Measurements from ENCODE around the gene TMEM171.

Gene TMEM171

GRCh38 chr5:73111536-73111935, 8.8 kb upstream of the TMEM171 start:
- Histone ChIP-seq H3K4me3 (ENCODE audit: low read length) (no peak overlapping the region), H3K27me3 (ENCODE audit: insufficient read depth, low read length) (peaks cover 17% of the 10 kb centered on the region), H3K36me3 (ENCODE audit: insufficient read depth, low read length) (no peaks in the 10 kb centered on the region), H3K9me3 (ENCODE audit: low read length) (no peaks in the 10 kb centered on the region), H2AFZ (ENCODE audit: low read depth, low read length) (no peak overlapping the region), H3K4me1 (ENCODE audit: insufficient read depth, low read length) (no peaks in the 10 kb centered on the region)

- Histone ChIP-seq H3K36me3 (ENCODE audit: insufficient read depth, low read length) (no peaks in the 10 kb centered on the region), H3K27me3 (ENCODE audit: insufficient read depth, low read length) (peaks cover 23% of the 10 kb centered on the region)
Measured at GRCh38 chr5:73112359-73112758, 8.0 kb upstream of the TMEM171 start.

GRCh38 chr5:73114044-73114688, 6.2 kb upstream of the TMEM171 start:
- H3K9me3 ChIP-seq (ENCODE audit: low read length) = no peaks in the 10 kb centered on the region
- no peaks in the 10 kb centered on the region for H3K36me3 ChIP-seq (ENCODE audit: insufficient read depth, low read length)
- H3K4me3 ChIP-seq (ENCODE audit: low read length) = no peak overlapping the region
- no peak overlapping the region for H2AFZ ChIP-seq (ENCODE audit: low read depth, low read length)
- peaks cover 38% of the 10 kb centered on the region for H3K27me3 ChIP-seq (ENCODE audit: insufficient read depth, low read length)
- H3K4me1 ChIP-seq (ENCODE audit: insufficient read depth, low read length) = no peaks in the 10 kb centered on the region

More at GRCh38 chr5:73112359-73112758, 8.0 kb upstream of the TMEM171 start:
- Histone ChIP-seq H2AFZ (ENCODE audit: low read depth, low read length) (no peak overlapping the region), H3K9me3 (ENCODE audit: low read length) (no peaks in the 10 kb centered on the region), H3K4me1 (ENCODE audit: insufficient read depth, low read length) (no peaks in the 10 kb centered on the region), H3K4me3 (ENCODE audit: low read length) (no peak overlapping the region)

GRCh38 chr5:73115399-73116051, 4.8 kb upstream of the TMEM171 start:
- Histone ChIP-seq H3K4me1 (ENCODE audit: insufficient read depth, low read length) (no peaks in the 10 kb centered on the region), H3K9me3 (ENCODE audit: low read length) (no peaks in the 10 kb centered on the region), H3K27me3 (ENCODE audit: insufficient read depth, low read length) (peaks cover 52% of the 10 kb centered on the region), H3K36me3 (ENCODE audit: insufficient read depth, low read length) (no peaks in the 10 kb centered on the region), H3K4me3 (ENCODE audit: low read length) (no peak overlapping the region), H2AFZ (ENCODE audit: low read depth, low read length) (no peak overlapping the region)

- peaks cover 5% of the 10 kb centered on the region for H3K4me1 ChIP-seq (ENCODE audit: insufficient read depth, low read length)
- H3K36me3 ChIP-seq (ENCODE audit: insufficient read depth, low read length) = no peaks in the 10 kb centered on the region
- H3K9me3 ChIP-seq (ENCODE audit: low read length) = no peaks in the 10 kb centered on the region
- H3K4me3 ChIP-seq (ENCODE audit: low read length) = no peak overlapping the region
- H3K27me3 ChIP-seq (ENCODE audit: insufficient read depth, low read length) = peaks cover 62% of the 10 kb centered on the region
- H2AFZ ChIP-seq (ENCODE audit: low read depth, low read length) = no peak overlapping the region
Measured at GRCh38 chr5:73116506-73116905, 3.9 kb upstream of the TMEM171 start.

GRCh38 chr5:73117088-73117740, 3.2 kb upstream of the TMEM171 start:
- Histone ChIP-seq H3K27me3 (ENCODE audit: insufficient read depth, low read length) (peaks cover 68% of the 10 kb centered on the region), H3K9me3 (ENCODE audit: low read length) (no peaks in the 10 kb centered on the region), H3K36me3 (ENCODE audit: insufficient read depth, low read length) (no peaks in the 10 kb centered on the region), H2AFZ (ENCODE audit: low read depth, low read length) (no peak overlapping the region), H3K4me1 (ENCODE audit: insufficient read depth, low read length) (peaks cover 5% of the 10 kb centered on the region), H3K4me3 (ENCODE audit: low read length) (no peak overlapping the region)

- Histone ChIP-seq H3K9me3 (ENCODE audit: low read length) (no peaks in the 10 kb centered on the region), H3K4me3 (ENCODE audit: low read length) (no peak overlapping the region), H3K27me3 (ENCODE audit: insufficient read depth, low read length) (peaks cover 78% of the 10 kb centered on the region), H2AFZ (ENCODE audit: low read depth, low read length) (no peak overlapping the region), H3K36me3 (ENCODE audit: insufficient read depth, low read length) (no peaks in the 10 kb centered on the region), H3K4me1 (ENCODE audit: insufficient read depth, low read length) (peaks cover 5% of the 10 kb centered on the region)
Measured at GRCh38 chr5:73118391-73118973, 1.9 kb upstream of the TMEM171 start.

- no peaks in the 10 kb centered on the region for H3K9me3 ChIP-seq (ENCODE audit: low read length)
- H2AFZ ChIP-seq (ENCODE audit: low read depth, low read length) = no peak overlapping the region
- H3K27me3 ChIP-seq (ENCODE audit: insufficient read depth, low read length) = peaks cover 88% of the 10 kb centered on the region
- peaks cover 5% of the 10 kb centered on the region for H3K4me1 ChIP-seq (ENCODE audit: insufficient read depth, low read length)
- no peak overlapping the region for H3K4me3 ChIP-seq (ENCODE audit: low read length)
- no peaks in the 10 kb centered on the region for H3K36me3 ChIP-seq (ENCODE audit: insufficient read depth, low read length)
Measured at GRCh38 chr5:73119451-73120157, 771 bp upstream of the TMEM171 start.

- Histone ChIP-seq H3K4me3 (ENCODE audit: low read length) (no peak overlapping the region), H3K27me3 (ENCODE audit: insufficient read depth, low read length) (peaks cover 76% of the 10 kb centered on the region), H3K9me3 (ENCODE audit: low read length) (no peaks in the 10 kb centered on the region), H2AFZ (ENCODE audit: low read depth, low read length) (no peak overlapping the region), H3K4me1 (ENCODE audit: insufficient read depth, low read length) (peaks cover 5% of the 10 kb centered on the region), H3K36me3 (ENCODE audit: insufficient read depth, low read length) (no peaks in the 10 kb centered on the region)
Measured at GRCh38 chr5:73121119-73121463, 716 bp downstream of the TMEM171 start.

GRCh38 chr5:73122875-73123810, 2.8 kb downstream of the TMEM171 start:
- Histone ChIP-seq H3K9me3 (ENCODE audit: low read length) (no peaks in the 10 kb centered on the region), H3K4me3 (ENCODE audit: low read length) (no peak overlapping the region), H2AFZ (ENCODE audit: low read depth, low read length) (no peak overlapping the region), H3K36me3 (ENCODE audit: insufficient read depth, low read length) (no peaks in the 10 kb centered on the region), H3K27me3 (ENCODE audit: insufficient read depth, low read length) (peaks cover 63% of the 10 kb centered on the region), H3K4me1 (ENCODE audit: insufficient read depth, low read length) (peaks cover 5% of the 10 kb centered on the region)

GRCh38 chr5:73125289-73125688, 4.9 kb downstream of the TMEM171 start:
- no peaks in the 10 kb centered on the region for H3K36me3 ChIP-seq (ENCODE audit: insufficient read depth, low read length)
- peaks cover 5% of the 10 kb centered on the region for H3K4me1 ChIP-seq (ENCODE audit: insufficient read depth, low read length)
- no peak overlapping the region for H2AFZ ChIP-seq (ENCODE audit: low read depth, low read length)
- H3K4me3 ChIP-seq (ENCODE audit: low read length) = no peak overlapping the region
- H3K9me3 ChIP-seq (ENCODE audit: low read length) = no peaks in the 10 kb centered on the region
- peaks cover 47% of the 10 kb centered on the region for H3K27me3 ChIP-seq (ENCODE audit: insufficient read depth, low read length)

GRCh38 chr5:73126381-73126780, 6.0 kb downstream of the TMEM171 start:
- Histone ChIP-seq H3K27me3 (ENCODE audit: insufficient read depth, low read length) (peaks cover 43% of the 10 kb centered on the region), H3K9me3 (ENCODE audit: low read length) (no peaks in the 10 kb centered on the region), H3K4me3 (ENCODE audit: low read length) (no peak overlapping the region), H3K4me1 (ENCODE audit: insufficient read depth, low read length) (no peaks in the 10 kb centered on the region), H2AFZ (ENCODE audit: low read depth, low read length) (no peak overlapping the region), H3K36me3 (ENCODE audit: insufficient read depth, low read length) (no peaks in the 10 kb centered on the region)

All from neuron (in vitro differentiated cells).